Thyroid gland (tissue), 4 donors: Measurements from ENCODE around the gene CDR2L.
"Not testable (repeated sequence)": the region's sequence is repeated elsewhere in the genome, so short reads cannot be mapped to it uniquely, and the experiment has no call there.

Experiments
- POLR2A ChIP-seq, 2 donors: fragments of 450-650 bp; IDR thresholded peaks; one replicate each; pipeline ENCODE4 v1.6.1; 2017; ENCODE audit warnings: antibody characterized with exemption in 2 of 2, mild to moderate bottlenecking in 2 of 2, moderate library complexity in 1 of 2
- TF ChIP-seq, protein P1 (sequence below), 6 experiments: fragments of 200-600 bp in 3 of 6; fragments of 450-650 bp in 3 of 6; sonication (generic) in 3 of 6; IDR thresholded peaks; one replicate each; pipeline ENCODE4 v1.5.1; 2016 to 2019; ENCODE audit warnings: antibody characterized with exemption in 6 of 6, mild to moderate bottlenecking in 2 of 6, inconsistent platforms in 1 of 6, moderate library complexity in 1 of 6

GRCh38 chr17:75026650-75027049 lies 39.2 kb downstream of the CDR2L start:
- TF ChIP-seq, protein P1, sequence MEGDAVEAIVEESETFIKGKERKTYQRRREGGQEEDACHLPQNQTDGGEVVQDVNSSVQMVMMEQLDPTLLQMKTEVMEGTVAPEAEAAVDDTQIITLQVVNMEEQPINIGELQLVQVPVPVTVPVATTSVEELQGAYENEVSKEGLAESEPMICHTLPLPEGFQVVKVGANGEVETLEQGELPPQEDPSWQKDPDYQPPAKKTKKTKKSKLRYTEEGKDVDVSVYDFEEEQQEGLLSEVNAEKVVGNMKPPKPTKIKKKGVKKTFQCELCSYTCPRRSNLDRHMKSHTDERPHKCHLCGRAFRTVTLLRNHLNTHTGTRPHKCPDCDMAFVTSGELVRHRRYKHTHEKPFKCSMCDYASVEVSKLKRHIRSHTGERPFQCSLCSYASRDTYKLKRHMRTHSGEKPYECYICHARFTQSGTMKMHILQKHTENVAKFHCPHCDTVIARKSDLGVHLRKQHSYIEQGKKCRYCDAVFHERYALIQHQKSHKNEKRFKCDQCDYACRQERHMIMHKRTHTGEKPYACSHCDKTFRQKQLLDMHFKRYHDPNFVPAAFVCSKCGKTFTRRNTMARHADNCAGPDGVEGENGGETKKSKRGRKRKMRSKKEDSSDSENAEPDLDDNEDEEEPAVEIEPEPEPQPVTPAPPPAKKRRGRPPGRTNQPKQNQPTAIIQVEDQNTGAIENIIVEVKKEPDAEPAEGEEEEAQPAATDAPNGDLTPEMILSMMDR (IDR thresholded peaks at IDR 0.05): not testable (repeated sequence)
- TF ChIP-seq POLR2A (IDR thresholded peaks at IDR 0.05): not testable (repeated sequence)
